ENCODE measurements around the gene OTOGL. TPM values are rescaled to one million over a fixed set of nuclear protein-coding genes. Genes with fewer than 3 reads are reported as not detected.
"Not testable (repeated sequence)": the region's sequence is repeated elsewhere in the genome, so short reads cannot be mapped to it uniquely, and the experiment has no call there.

The OTOGL gene
- total RNA-seq, 5 donors from 2014 or later (not counting 1 experiment from before 2014, with no cell fraction given) = not detected

- Histone ChIP-seq H3K36me3 (ENCODE audit: control insufficient read depth in 2 of 2, extremely low read depth in 1 of 2, insufficient read depth in 1 of 2, low read length in 1 of 2) (no peaks in the 10 kb centered on the region), H3K4me3 (ENCODE audit: control insufficient read depth in 1 of 2, extremely low read depth in 1 of 2, low read length in 1 of 2) (no peak overlapping the region), H3K27ac (ENCODE audit: low read length) (no peak overlapping the region), H3K4me1 (ENCODE audit: control insufficient read depth in 1 of 2, extremely low read depth in 1 of 2, insufficient read depth in 2 of 2, low read length in 2 of 2) (no peaks in the 10 kb centered on the region), H3K9me3 (no peaks in the 10 kb centered on the region), H3K27me3 (replicated peaks in 1 of 2; ENCODE audit: control insufficient read depth in 2 of 2, extremely low read depth in 1 of 2, insufficient read depth in 2 of 2, low read length in 1 of 2) (no peaks in the 10 kb centered on the region)
- ATAC-seq (replicated peaks in 1 of 4) (no peak), DNase-seq (no peak)
- CTCF ChIA-PET = no interaction called here
- H3K27me3 Mint-ChIP-seq = peaks cover 2 to 5% of the 10 kb centered on the region in 2 donors
- no peak overlapping the region for H3K27ac Mint-ChIP-seq
- 0% methylated on average over 1 of the region's 2 CpGs for WGBS (ENCODE audit: insufficient coverage)
- no peaks in the 10 kb centered on the region for H3K36me3 Mint-ChIP-seq
- no peak overlapping the region for H3K4me3 Mint-ChIP-seq
- POLR2A ChIA-PET = interaction anchor here in 1 of 2 donors (0.6 kb wide), 1 partner anchor 44 kb away, joined by 6 read pairs; no protein-coding TSS in a partner anchor
- H3K9me3 Mint-ChIP-seq = peaks cover 0 to 4% (median 0%) of the 10 kb centered on the region in 3 donors
- no peaks in the 10 kb centered on the region for H3K4me1 Mint-ChIP-seq
These were observed 43.3 kb downstream of the OTOGL start for GRCh38 chr12:80142640-80143039.

- ChIA-PET POLR2A (no interaction called here), CTCF (no interaction called here)
- Mint-ChIP-seq H3K4me1 (no peaks in the 10 kb centered on the region), H3K4me3 (no peak overlapping the region), H3K27me3 (peaks cover 2 to 5% of the 10 kb centered on the region in 2 donors), H3K36me3 (no peaks in the 10 kb centered on the region), H3K9me3 (peaks cover 0 to 4% (median 0%) of the 10 kb centered on the region in 3 donors), H3K27ac (no peak overlapping the region)
- H3K9me3 ChIP-seq = no peaks in the 10 kb centered on the region
- no peaks in the 10 kb centered on the region for H3K36me3 ChIP-seq (ENCODE audit: control insufficient read depth in 2 of 2, extremely low read depth in 1 of 2, insufficient read depth in 1 of 2, low read length in 1 of 2)
- no peaks in the 10 kb centered on the region for H3K27me3 ChIP-seq (replicated peaks in 1 of 2; ENCODE audit: control insufficient read depth in 2 of 2, extremely low read depth in 1 of 2, insufficient read depth in 2 of 2, low read length in 1 of 2)
- no peak for ATAC-seq (replicated peaks in 1 of 4)
- WGBS (ENCODE audit: insufficient coverage) = no CpG with 5 or more reads among the region's 4 CpGs
- no peak overlapping the region for H3K27ac ChIP-seq (ENCODE audit: low read length)
- DNase-seq = no peak
- H3K4me3 ChIP-seq (ENCODE audit: control insufficient read depth in 1 of 2, extremely low read depth in 1 of 2, low read length in 1 of 2) = no peak overlapping the region
- no peaks in the 10 kb centered on the region for H3K4me1 ChIP-seq (ENCODE audit: control insufficient read depth in 1 of 2, extremely low read depth in 1 of 2, insufficient read depth in 2 of 2, low read length in 2 of 2)
These were observed 44.2 kb downstream of the OTOGL start for GRCh38 chr12:80143537-80143936.

GRCh38 chr12:80149547-80150313 lies 50.4 kb downstream of the OTOGL start:
- H3K9me3 ChIP-seq; H3K27me3 Mint-ChIP-seq; H3K36me3 Mint-ChIP-seq; H3K4me3 Mint-ChIP-seq; H3K4me1 ChIP-seq (ENCODE audit: control insufficient read depth in 1 of 2, extremely low read depth in 1 of 2, insufficient read depth in 2 of 2, low read length in 2 of 2); POLR2A ChIA-PET; CTCF ChIA-PET; H3K27ac Mint-ChIP-seq; H3K27me3 ChIP-seq (replicated peaks in 1 of 2; ENCODE audit: control insufficient read depth in 2 of 2, extremely low read depth in 1 of 2, insufficient read depth in 2 of 2, low read length in 1 of 2); ATAC-seq (replicated peaks in 1 of 4); H3K9me3 Mint-ChIP-seq; H3K4me1 Mint-ChIP-seq; H3K36me3 ChIP-seq (ENCODE audit: control insufficient read depth in 2 of 2, extremely low read depth in 1 of 2, insufficient read depth in 1 of 2, low read length in 1 of 2); DNase-seq; H3K27ac ChIP-seq (ENCODE audit: low read length); H3K4me3 ChIP-seq (ENCODE audit: control insufficient read depth in 1 of 2, extremely low read depth in 1 of 2, low read length in 1 of 2): not testable (repeated sequence)
- no CpG with 5 or more reads among the region's 26 CpGs for WGBS (ENCODE audit: insufficient coverage)

GRCh38 chr12:80151131-80151530 lies 51.8 kb downstream of the OTOGL start:
- peaks cover 0 to 4% (median 0%) of the 10 kb centered on the region in 3 donors for H3K9me3 Mint-ChIP-seq
- no peaks in the 10 kb centered on the region for H3K9me3 ChIP-seq
- ATAC-seq (replicated peaks in 1 of 4) (no peak), DNase-seq (no peak)
- H3K4me3 Mint-ChIP-seq = no peak overlapping the region
- H3K27ac Mint-ChIP-seq = no peak overlapping the region
- H3K36me3 Mint-ChIP-seq = no peaks in the 10 kb centered on the region
- WGBS (ENCODE audit: insufficient coverage) = 80% methylated on average over 2 of the region's 2 CpGs
- no peaks in the 10 kb centered on the region for H3K4me1 ChIP-seq (ENCODE audit: control insufficient read depth in 1 of 2, extremely low read depth in 1 of 2, insufficient read depth in 2 of 2, low read length in 2 of 2)
- no peak overlapping the region for H3K27ac ChIP-seq (ENCODE audit: low read length)
- no peaks in the 10 kb centered on the region for H3K27me3 ChIP-seq (replicated peaks in 1 of 2; ENCODE audit: control insufficient read depth in 2 of 2, extremely low read depth in 1 of 2, insufficient read depth in 2 of 2, low read length in 1 of 2)
- ChIA-PET POLR2A (interaction anchor here in 1 of 2 donors (0.6 kb wide), 1 partner anchor 214 kb away, joined by 3 read pairs; no protein-coding TSS in a partner anchor), CTCF (no interaction called here)
- H3K36me3 ChIP-seq (ENCODE audit: control insufficient read depth in 2 of 2, extremely low read depth in 1 of 2, insufficient read depth in 1 of 2, low read length in 1 of 2) = no peaks in the 10 kb centered on the region
- H3K27me3 Mint-ChIP-seq = peaks cover 2 to 10% of the 10 kb centered on the region in 2 donors
- peaks cover 0 to 7% (median 0%) of the 10 kb centered on the region in 3 donors for H3K4me1 Mint-ChIP-seq
- H3K4me3 ChIP-seq (ENCODE audit: control insufficient read depth in 1 of 2, extremely low read depth in 1 of 2, low read length in 1 of 2) = no peak overlapping the region

GRCh38 chr12:80154261-80154660 lies 54.9 kb downstream of the OTOGL start:
- Histone ChIP-seq H3K4me1 (ENCODE audit: control insufficient read depth in 1 of 2, extremely low read depth in 1 of 2, insufficient read depth in 2 of 2, low read length in 2 of 2) (no peaks in the 10 kb centered on the region), H3K27me3 (replicated peaks in 1 of 2; ENCODE audit: control insufficient read depth in 2 of 2, extremely low read depth in 1 of 2, insufficient read depth in 2 of 2, low read length in 1 of 2) (no peaks in the 10 kb centered on the region), H3K27ac (ENCODE audit: low read length) (no peak overlapping the region), H3K4me3 (ENCODE audit: control insufficient read depth in 1 of 2, extremely low read depth in 1 of 2, low read length in 1 of 2) (no peak overlapping the region), H3K9me3 (no peaks in the 10 kb centered on the region), H3K36me3 (ENCODE audit: control insufficient read depth in 2 of 2, extremely low read depth in 1 of 2, insufficient read depth in 1 of 2, low read length in 1 of 2) (no peaks in the 10 kb centered on the region)
- Mint-ChIP-seq H3K4me1 (peaks cover 0 to 7% (median 0%) of the 10 kb centered on the region in 3 donors), H3K9me3 (peaks cover 0 to 4% (median 0%) of the 10 kb centered on the region in 3 donors), H3K4me3 (no peak overlapping the region), H3K27ac (no peak overlapping the region), H3K27me3 (peaks cover 6 to 10% of the 10 kb centered on the region in 2 donors), H3K36me3 (no peaks in the 10 kb centered on the region)
- no CpG with 5 or more reads among the region's 1 CpG for whole genome bisulfite sequencing (ENCODE audit: insufficient coverage)
- CTCF ChIA-PET = interaction anchor here in 1 of 2 donors (0.5 kb wide), 1 partner anchor 56 kb away, joined by 3 read pairs; no protein-coding TSS in a partner anchor
- DNase-seq (no peak), ATAC-seq (replicated peaks in 1 of 4) (no peak)
- POLR2A ChIA-PET = interaction anchor here in 1 of 2 donors (0.6 kb wide), 1 partner anchor 411 kb away, joined by 6 read pairs; no protein-coding TSS in a partner anchor

- DNase-seq = no peak
- no peaks in the 10 kb centered on the region for H3K4me1 ChIP-seq (ENCODE audit: control insufficient read depth in 1 of 2, extremely low read depth in 1 of 2, insufficient read depth in 2 of 2, low read length in 2 of 2)
- ATAC-seq (replicated peaks in 1 of 4) = no peak
- H3K9me3 Mint-ChIP-seq = peaks cover 0 to 4% (median 0%) of the 10 kb centered on the region in 3 donors
- H3K27me3 Mint-ChIP-seq = peaks cover 13 to 14% of the 10 kb centered on the region in 2 donors
- no peaks in the 10 kb centered on the region for H3K27me3 ChIP-seq (replicated peaks in 1 of 2; ENCODE audit: control insufficient read depth in 2 of 2, extremely low read depth in 1 of 2, insufficient read depth in 2 of 2, low read length in 1 of 2)
- 40% methylated on average over 1 of the region's 5 CpGs for WGBS (ENCODE audit: insufficient coverage)
- no peaks in the 10 kb centered on the region for H3K36me3 Mint-ChIP-seq
- CTCF ChIA-PET = no interaction called here
- peaks cover 0 to 7% (median 0%) of the 10 kb centered on the region in 3 donors for H3K4me1 Mint-ChIP-seq
- H3K36me3 ChIP-seq (ENCODE audit: control insufficient read depth in 2 of 2, extremely low read depth in 1 of 2, insufficient read depth in 1 of 2, low read length in 1 of 2) = no peaks in the 10 kb centered on the region
- H3K4me3 Mint-ChIP-seq = no peak overlapping the region
- H3K27ac ChIP-seq (ENCODE audit: low read length) = no peak overlapping the region
- H3K4me3 ChIP-seq (ENCODE audit: control insufficient read depth in 1 of 2, extremely low read depth in 1 of 2, low read length in 1 of 2) = no peak overlapping the region
- no peak overlapping the region for H3K27ac Mint-ChIP-seq
- POLR2A ChIA-PET = no interaction called here
- H3K9me3 ChIP-seq = no peaks in the 10 kb centered on the region
These were observed 57.0 kb downstream of the OTOGL start for GRCh38 chr12:80156306-80156705.

All from T-cell (primary cell).